HG02623 (cell line): ENCODE data around the gene CST1.
"Not testable (repeated sequence)": the region's sequence is repeated elsewhere in the genome, so short reads cannot be mapped to it uniquely, and the experiment has no call there.

Experiments
- ATAC-seq: cut with Tn5 transposase; IDR thresholded peaks from one replicate; pipeline ENCODE4 v1.9.1; 2021; ENCODE audit warnings: moderate library complexity; ENCODE audit not compliant: unreplicated experiment

Gene CST1

GRCh38 chr20:23711778-23712177, 39.0 kb downstream of the CST1 start:
- not testable (repeated sequence) for ATAC-seq

DNA sequence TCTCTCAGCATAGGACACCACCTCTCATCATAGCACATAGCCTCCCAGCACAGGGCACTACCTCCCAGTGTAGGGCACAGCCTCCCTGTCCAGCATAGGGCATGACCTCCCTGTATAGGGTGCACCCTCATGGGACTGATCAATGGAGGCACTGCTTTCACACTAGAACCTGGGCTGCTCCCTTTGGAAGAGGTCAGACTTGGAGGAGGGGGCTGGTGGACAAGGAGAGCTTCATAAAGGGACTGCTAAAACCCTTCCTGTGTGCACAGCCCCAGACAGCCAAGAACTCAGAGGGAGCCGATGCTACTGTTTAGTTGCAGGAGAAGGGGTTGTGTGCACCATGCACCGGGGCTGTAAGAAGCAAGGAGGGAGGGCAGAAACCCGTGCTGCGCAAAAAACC, 40.0 kb downstream of the CST1 start:
- no peak for ATAC-seq

- no peak for ATAC-seq
These were observed 44.8 kb downstream of the CST1 start for GRCh38 chr20:23705895-23706294.

DNA sequence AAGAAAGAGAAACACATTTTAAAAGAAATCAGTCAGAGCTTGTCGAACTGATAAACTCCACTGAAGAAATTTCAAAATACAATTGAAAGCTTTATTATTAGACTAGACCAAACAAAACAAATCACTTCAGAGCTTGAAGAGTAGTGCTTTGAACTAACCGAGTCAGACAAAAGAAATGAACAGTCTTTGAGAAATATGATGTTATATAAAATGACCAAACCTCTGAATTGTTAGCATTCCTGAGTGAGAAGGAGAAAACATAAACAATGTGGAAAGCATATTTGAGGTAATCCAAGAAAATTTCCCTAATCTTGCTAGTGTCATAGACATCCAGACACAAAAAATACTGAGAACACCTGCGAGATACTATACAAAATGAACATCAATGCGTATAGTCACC, 48.7 kb downstream of the CST1 start:
- ATAC-seq, result no peak

DNA sequence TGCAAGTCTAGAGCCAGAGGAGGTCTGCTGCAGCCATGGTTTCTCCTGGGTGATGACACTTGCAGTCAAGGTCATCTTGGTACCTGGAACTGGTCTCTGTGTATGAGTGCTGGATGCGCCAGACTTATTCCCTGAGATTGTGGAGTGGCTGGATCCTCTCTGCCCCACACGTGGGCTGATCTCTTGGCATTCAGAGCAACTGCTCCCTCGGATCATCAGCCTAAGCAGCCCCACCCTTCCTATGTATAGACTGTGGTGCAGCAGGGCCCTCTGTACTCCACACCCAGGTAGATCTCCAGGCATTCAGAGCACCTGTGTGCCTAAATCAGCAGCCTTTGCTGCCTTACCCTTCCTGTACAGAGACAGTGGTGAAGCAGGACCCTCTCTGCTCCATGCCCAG, 49.8 kb downstream of the CST1 start:
- no peak for ATAC-seq

DNA sequence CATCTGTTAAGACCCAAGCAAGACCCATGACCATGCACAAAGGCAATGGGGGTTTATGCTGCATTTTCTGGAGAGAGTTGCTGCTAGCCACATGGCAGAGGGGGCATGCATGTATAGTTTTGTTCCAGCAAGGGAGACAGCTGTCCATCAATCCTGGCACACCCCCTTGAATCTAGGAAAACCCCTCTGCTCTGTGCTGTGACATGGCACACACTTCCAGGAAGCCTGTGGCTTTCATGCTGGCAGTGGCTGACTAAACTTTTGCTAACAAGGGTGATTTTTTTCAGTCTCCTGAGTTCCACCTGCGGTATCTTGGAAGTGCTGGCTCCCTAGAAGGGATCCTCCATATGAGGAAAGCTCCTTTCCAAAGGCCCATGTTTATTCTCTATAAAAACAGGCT, 52.8 kb downstream of the CST1 start:
- no peak for ATAC-seq
